NCI-H2227 (cell line): ENCODE results near the gene KRT74.

Experiments
- DNase-seq: peaks from one replicate; lab custom pipeline; 2025; ENCODE audit not compliant: unreplicated experiment; lab: John Stamatoyannopoulos, UW

Gene KRT74

DNA sequence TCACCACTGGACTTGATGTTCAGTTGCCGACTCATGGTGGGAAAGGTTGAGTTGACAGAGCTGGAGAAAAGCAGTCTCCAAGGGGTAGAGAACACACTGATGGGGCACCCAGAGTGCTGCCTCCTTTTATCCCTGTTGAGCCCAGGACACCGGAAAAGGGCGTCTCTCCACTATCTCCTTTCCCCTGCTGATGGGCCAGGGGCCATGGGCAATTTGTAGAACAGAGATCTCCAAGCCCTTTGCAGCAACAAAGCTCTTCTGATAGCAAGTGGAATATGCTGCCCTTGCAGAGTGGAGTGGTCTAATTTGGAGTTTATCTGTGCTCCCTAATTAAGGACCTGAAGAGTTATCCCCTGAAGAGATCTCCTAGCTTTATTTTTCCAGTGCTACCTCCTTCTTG lies at the start of gene KRT74:
Gene KRT74 (minus strand): TSS at position 101 of the 400 bp plus-strand sequence. CDS start 66 bp downstream, at position 35.
- no peak for DNase-seq

DNA sequence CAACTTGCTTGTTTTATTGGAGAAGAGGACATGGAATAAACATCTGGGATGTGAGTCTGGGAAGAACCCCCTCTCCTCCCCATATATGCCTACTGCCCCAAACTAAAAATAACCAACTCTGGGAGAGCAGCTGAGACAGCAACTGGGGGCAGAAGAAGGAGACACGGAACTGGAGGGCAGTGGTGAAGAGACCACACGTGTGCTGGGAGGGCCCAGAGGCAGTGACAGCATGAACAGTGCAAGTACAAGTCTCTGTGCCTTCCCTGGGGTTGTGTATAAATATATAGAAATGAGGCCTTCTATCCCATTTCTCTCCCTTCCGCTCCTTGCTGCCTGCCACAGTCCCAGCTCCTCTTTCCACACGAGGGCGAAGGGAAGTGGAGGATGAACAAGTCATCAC lies 48.7 kb upstream of the KRT74 start:
- no peak for DNase-seq

- no peak for DNase-seq
These were observed 45.2 kb upstream of the KRT74 start for GRCh38 chr12:52618866-52619265.

DNA sequence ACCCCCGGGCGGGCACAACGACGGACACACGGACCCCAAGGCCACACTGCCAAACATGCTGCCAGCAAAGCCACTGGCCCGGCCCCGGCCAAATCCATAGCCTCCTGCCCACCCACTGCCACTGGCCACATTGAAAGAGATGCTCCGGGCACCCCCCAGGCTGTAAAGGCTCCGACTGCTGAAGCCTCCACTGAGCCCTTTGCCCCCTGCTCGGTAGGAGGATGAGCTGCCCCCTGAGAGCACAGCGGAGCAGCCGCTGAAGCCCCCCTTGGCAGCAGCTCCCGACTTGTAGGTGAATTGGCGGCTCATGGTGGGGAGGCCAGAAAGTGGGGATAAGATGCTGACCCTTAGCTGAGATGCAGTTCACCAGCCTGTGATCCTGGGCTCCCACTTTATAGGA lies 44.6 kb upstream of the KRT74 start, which contains the start of gene KRT73:
Gene KRT73 (minus strand): TSS at position 344 of the 400 bp plus-strand sequence. CDS start 35 bp downstream, at position 309.
- DNase-seq, result no peak

DNA sequence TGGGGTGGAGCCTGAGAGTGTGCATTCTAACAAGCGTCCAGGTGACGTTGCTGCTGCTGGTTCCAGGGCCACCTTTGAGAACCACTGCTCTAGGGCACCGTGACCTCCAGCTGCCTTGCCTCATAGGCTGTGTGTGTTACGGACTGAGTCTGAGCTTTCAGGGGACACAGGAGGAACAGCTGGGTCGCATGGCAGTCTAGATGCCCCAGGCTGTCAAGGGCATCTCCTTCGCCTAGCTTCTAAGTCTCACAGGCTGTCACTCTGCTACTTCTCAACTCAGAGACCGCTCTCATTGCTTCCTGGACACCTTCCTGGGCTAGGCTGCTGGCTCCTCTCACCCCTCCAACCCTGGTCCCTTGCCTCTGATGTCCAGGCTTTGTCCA lies 43.8 kb upstream of the KRT74 start:
- no peak for DNase-seq

- DNase-seq, result no peak
These were observed 43.2 kb upstream of the KRT74 start for GRCh38 chr12:52616680-52617402.

GRCh38 chr12:52615912-52616311 lies 42.3 kb upstream of the KRT74 start:
- no peak for DNase-seq

DNA sequence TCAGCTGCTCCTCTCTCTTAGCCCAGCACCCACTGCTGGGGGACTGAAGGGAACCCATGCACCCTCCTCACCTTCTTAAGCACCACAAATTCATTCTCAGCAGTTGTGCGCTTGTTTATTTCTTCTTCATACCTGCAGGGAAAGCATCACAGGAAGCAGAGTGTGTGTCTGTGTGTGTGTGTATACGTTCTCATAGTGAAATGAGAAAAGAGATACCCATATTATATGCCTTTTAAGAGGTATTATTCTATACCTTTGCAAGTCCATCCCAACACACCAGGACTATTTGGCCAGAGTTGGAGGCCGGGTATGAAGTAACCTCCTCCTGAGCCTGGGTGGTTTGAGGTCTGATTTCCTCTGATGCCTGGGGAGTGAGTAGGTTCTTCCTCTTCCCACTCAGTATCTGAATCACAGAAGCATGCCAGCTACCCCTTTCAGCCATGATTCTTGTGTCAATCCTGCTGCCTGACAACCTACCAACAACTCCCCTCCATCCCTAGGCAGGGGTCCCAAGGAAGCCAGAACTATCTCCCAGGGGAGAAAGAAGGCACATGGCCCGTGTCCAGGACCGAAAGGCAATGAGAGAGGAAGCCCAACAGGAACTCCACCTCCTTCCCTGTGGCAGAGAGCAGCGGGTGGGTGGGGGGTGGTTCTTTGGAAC lies 41.7 kb upstream of the KRT74 start:
- no peak for DNase-seq

GRCh38 chr12:52614381-52615207 lies 41.0 kb upstream of the KRT74 start:
- DNase-seq, result no peak

DNA sequence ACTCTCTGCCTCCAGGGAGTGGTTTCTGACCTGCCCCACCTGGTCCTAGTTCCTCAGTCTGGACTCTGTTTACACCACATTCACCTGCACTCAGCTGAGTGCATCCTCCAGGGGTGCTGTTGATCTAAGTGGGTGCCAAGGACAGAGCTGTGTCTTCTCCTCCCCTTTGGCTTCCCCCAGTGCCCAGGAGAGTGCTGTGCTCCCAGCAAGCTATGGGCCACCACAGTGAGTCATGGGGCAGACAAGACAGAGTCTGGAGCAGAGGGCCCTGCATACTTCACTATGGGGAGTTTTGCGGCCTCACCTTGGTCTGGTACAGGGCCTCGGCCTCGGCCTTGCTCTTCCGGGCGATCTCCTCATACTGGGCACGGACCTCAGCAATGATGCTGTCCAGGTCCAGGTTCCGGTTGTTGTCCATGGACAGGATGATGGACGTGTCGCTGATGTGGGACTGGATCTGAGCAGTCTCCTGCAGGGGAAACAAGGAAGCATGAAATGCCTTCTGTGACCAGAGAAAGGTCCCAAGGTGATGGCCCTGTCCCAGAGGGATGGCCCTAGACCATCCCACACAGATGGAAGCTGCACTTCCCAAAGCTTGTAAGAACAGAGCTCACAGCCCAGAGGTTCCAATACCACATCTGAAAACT lies 39.9 kb upstream of the KRT74 start:
- no peak for DNase-seq

- no peak for DNase-seq
These were observed 39.1 kb upstream of the KRT74 start for GRCh38 chr12:52612431-52613383.

GRCh38 chr12:52611080-52611468 lies 37.4 kb upstream of the KRT74 start:
- DNase-seq, result no peak

- DNase-seq, result no peak
These were observed 35.4 kb upstream of the KRT74 start for GRCh38 chr12:52608826-52609630.

GRCh38 chr12:52608161-52608560 lies 34.5 kb upstream of the KRT74 start:
- DNase-seq, result no peak

GRCh38 chr12:52607314-52607713 lies 33.7 kb upstream of the KRT74 start:
- no peak for DNase-seq

DNA sequence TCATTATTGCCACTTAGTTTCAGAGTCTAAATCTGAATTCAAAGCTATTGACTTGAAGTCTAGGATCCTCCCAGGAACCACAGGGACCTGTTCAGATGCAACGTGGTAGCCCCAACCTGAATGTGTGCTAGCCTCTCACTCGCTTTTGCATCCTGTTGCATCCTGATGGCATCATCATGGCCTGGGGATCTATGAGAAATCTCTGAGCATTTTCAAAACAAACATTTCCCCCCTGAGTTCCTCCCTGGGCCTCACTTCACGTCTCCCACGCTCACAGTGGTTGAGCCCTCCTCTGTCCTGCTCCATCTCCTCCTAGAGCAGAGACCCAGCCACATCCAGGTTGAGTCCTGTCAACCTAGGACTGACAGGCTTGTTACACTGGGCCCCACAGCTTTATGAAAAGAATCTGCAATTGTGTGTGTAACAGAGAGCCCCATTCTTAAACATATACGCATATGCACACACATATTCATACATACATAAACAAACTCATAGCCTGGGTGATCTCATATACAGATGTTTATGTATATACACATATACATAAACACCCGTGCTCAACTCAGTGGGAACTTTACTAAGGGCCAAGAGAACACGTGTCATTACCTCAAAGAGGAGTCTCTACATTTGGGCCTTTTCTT lies 33.1 kb upstream of the KRT74 start:
- DNase-seq, result no peak

- no peak for DNase-seq
These were observed 32.5 kb upstream of the KRT74 start for GRCh38 chr12:52606096-52606495.

DNA sequence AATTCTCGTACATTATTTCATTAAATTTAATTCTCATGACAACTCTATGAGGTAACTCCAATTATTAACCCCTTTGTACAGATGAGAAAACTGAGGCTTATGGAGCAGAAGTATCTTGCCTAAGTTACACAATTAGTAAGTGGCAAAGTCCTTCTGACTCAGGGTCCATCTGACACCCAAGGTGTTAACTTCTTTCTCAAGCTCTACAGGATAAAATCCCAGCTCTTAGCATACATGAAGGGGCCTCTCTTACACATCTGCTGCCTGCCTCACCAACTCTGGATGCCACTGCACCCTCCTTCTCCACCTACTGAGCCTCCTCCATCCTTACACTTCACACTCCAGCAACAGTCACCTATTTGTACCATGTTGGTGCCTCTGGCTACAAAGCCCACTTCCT lies 31.9 kb upstream of the KRT74 start:
- DNase-seq, result no peak

DNA sequence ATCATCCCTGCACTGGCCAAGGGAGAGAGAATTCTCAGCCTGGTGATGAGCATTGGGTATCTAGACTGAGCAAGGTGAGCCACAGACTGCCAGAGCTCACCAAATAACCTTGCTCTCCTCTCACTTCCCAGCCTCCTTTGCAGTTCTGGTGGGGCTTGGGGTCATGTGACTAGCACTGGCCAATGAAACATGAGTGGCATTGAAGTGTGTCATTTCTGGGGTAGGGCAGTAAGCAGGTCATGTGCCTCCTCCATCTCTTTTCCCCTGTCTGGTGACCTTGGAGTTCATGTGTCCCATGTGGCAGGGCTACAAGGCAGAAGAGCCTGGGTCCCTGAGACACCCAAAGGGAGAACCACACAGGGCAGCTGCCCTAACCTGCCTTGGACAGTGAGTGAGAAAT lies 31.2 kb upstream of the KRT74 start:
- no peak for DNase-seq
